Peyer's patch (tissue), 4 donors: ENCODE measurements around the gene TRMT2A.

Experiments used
- CTCF ChIP-seq, 6 experiments: fragments of 450-650 bp in 4 of 6; fragments of 200-600 bp in 2 of 6; sonication (generic) in 1 of 6; IDR thresholded peaks; one replicate each; pipeline ENCODE4 v1.5.1; 2017 to 2019; ENCODE audit warnings: antibody characterized with exemption in 6 of 6, mild to moderate bottlenecking in 3 of 6, moderate library complexity in 1 of 6
- POLR2A ChIP-seq, 2 donors: fragments of 450-650 bp; IDR thresholded peaks; one replicate each; pipeline ENCODE4 v1.5.1; 2017; ENCODE audit warnings: antibody characterized with exemption in 2 of 2, mild to moderate bottlenecking in 2 of 2, moderate library complexity in 2 of 2

- no peak for TF ChIP-seq POLR2A (IDR thresholded peaks at IDR 0.05)
- no peak for TF ChIP-seq CTCF (IDR thresholded peaks at IDR 0.05)
Observed at GRCh38 chr22:20115691-20116375, 1.2 kb downstream of the TRMT2A start, which contains the start of gene RANBP1.
